Measurements from ENCODE around the gene ATP6V0A4. TPM values are rescaled to one million over a fixed set of nuclear protein-coding genes. Genes with fewer than 3 reads are reported as not detected.

ATP6V0A4 gene
- total RNA-seq, 2 donors from 2014 or later: not detected

DNA sequence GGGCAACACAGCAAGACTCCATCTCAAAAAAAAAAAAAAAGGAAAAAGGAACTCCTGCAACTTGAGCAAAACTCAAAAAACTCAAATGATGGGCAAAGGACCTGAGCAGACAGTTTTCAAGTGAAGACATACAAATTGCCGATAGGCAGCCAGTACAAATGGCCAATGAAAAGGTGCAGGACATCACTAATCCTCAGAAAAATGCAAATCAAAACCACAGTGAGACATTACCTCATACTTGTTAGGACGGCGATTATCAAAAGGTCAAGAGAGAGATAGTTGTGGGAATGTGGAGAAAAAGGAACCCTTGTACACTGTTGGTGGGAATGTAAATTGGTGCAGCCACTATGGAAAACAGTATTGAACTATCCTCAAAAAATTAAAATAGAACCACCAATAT is 113.7 kb downstream of the ATP6V0A4 start:
- H3K27ac ChIP-seq: no peak overlapping the region
- peaks cover 7% of the 10 kb centered on the region for H3K4me1 ChIP-seq
- DNase-seq (no peak), ATAC-seq (no peak)
- TF ChIP-seq POLR2A (IDR thresholded peaks at IDR 0.05): no peak
- TF ChIP-seq, protein P1, sequence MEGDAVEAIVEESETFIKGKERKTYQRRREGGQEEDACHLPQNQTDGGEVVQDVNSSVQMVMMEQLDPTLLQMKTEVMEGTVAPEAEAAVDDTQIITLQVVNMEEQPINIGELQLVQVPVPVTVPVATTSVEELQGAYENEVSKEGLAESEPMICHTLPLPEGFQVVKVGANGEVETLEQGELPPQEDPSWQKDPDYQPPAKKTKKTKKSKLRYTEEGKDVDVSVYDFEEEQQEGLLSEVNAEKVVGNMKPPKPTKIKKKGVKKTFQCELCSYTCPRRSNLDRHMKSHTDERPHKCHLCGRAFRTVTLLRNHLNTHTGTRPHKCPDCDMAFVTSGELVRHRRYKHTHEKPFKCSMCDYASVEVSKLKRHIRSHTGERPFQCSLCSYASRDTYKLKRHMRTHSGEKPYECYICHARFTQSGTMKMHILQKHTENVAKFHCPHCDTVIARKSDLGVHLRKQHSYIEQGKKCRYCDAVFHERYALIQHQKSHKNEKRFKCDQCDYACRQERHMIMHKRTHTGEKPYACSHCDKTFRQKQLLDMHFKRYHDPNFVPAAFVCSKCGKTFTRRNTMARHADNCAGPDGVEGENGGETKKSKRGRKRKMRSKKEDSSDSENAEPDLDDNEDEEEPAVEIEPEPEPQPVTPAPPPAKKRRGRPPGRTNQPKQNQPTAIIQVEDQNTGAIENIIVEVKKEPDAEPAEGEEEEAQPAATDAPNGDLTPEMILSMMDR (IDR thresholded peaks at IDR 0.05): no peak
- H3K36me3 ChIP-seq (replicated peaks in 1 of 2; ENCODE audit: insufficient read depth in 1 of 2, low read depth in 2 of 2): no peaks in the 10 kb centered on the region
- no peaks in the 10 kb centered on the region for H3K27me3 ChIP-seq
- H3K4me3 ChIP-seq: no peak overlapping the region
- intact Hi-C loops (cut with DNase I): no loop called here
- WGBS, 2 donors: 44 to 53% methylated on average over 3 of the region's 3 CpGs
- H3K9me3 ChIP-seq: no peaks in the 10 kb centered on the region

DNA sequence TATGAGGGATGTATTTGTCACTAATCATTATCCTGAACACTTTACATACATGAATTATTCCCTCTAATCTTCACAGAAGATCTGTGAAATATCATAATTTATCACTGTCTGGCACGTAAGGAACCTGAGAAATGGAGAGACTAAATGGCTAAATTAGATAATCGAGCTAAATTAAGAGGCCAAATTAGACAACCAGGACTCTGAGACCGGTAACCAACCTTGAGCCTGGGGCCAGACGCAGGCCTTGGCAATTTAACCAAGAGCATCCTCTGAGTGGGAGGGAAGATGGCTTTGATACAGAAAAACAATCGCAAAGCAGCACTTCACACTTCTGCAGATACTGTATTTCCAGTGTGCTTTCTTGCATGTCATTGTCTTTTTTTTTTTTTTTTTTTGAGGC is 118.2 kb downstream of the ATP6V0A4 start:
- DNase-seq (no peak), ATAC-seq (no peak)
- Histone ChIP-seq H3K9me3 (no peaks in the 10 kb centered on the region), H3K36me3 (replicated peaks in 1 of 2; ENCODE audit: insufficient read depth in 1 of 2, low read depth in 2 of 2) (no peaks in the 10 kb centered on the region), H3K27ac (no peak overlapping the region), H3K4me3 (no peak overlapping the region), H3K27me3 (no peaks in the 10 kb centered on the region), H3K4me1 (no peaks in the 10 kb centered on the region)
- 52 to 88% methylated on average over 5 of the region's 5 CpGs for WGBS, 2 donors
- TF ChIP-seq POLR2A (IDR thresholded peaks at IDR 0.05): no peak
- TF ChIP-seq, protein P1 (IDR thresholded peaks at IDR 0.05): no peak
- intact Hi-C loops (cut with DNase I): no loop called here

DNA sequence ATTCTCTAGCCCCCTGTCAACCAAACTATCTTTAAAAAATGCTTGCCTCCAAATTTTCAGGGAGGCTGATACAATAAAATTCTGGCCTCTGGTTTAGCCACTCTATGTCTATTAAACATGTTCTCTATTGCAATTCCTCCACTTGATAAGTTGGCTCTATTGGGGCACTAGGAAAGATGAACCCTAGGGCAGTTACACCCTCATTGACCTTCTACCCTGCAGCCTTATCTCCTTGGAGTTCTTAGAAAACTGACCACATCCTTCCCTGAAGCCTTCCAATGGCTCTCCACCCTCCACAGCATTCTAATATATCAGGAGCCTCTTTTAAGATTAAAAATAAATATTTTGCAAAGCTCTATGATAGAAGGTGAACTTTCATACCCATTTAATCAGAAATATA is 127.4 kb downstream of the ATP6V0A4 start:
- no peak for DNase-seq
- no peak overlapping the region for H3K27ac ChIP-seq
- no peaks in the 10 kb centered on the region for H3K36me3 ChIP-seq (replicated peaks in 1 of 2; ENCODE audit: insufficient read depth in 1 of 2, low read depth in 2 of 2)
- H3K4me1 ChIP-seq: no peaks in the 10 kb centered on the region
- no peaks in the 10 kb centered on the region for H3K27me3 ChIP-seq
- H3K4me3 ChIP-seq: no peak overlapping the region
- intact Hi-C loops (cut with DNase I): no loop called here
- H3K9me3 ChIP-seq: no peaks in the 10 kb centered on the region
- no peak for TF ChIP-seq POLR2A (IDR thresholded peaks at IDR 0.05)
- TF ChIP-seq, protein P1 (IDR thresholded peaks at IDR 0.05): no peak
- ATAC-seq: no peak

DNA sequence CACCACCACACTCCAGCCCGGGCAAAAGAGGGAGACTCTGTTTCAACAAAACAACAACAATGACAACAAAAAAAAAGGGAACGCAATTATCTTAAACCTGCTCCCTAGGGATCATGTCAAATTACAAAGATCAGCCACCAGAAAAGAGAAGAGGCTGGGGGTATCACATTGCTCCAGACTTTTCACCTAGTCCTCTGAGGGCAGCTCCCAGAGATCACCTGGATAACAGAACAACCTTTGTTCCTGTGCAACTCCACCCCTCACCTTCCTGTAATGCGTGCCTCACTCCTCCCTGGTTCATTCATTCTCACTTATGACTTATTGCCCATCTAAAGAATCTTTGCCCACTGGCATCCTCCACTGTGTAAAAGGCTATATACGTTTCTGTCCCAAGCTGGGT is 128.6 kb downstream of the ATP6V0A4 start:
- no peak overlapping the region for H3K27ac ChIP-seq
- 56 to 80% methylated on average over 3 to 4 of the region's 4 CpGs for WGBS, 2 donors
- H3K27me3 ChIP-seq: no peaks in the 10 kb centered on the region
- TF ChIP-seq, protein P1 (IDR thresholded peaks at IDR 0.05): no peak
- no peak for TF ChIP-seq POLR2A (IDR thresholded peaks at IDR 0.05)
- no peak for ATAC-seq
- no peak overlapping the region for H3K4me3 ChIP-seq
- intact Hi-C loops (cut with DNase I): no loop called here
- peaks cover 1% of the 10 kb centered on the region for H3K4me1 ChIP-seq
- no peaks in the 10 kb centered on the region for H3K9me3 ChIP-seq
- H3K36me3 ChIP-seq (replicated peaks in 1 of 2; ENCODE audit: insufficient read depth in 1 of 2, low read depth in 2 of 2): no peaks in the 10 kb centered on the region
- DNase-seq: no peak

DNA sequence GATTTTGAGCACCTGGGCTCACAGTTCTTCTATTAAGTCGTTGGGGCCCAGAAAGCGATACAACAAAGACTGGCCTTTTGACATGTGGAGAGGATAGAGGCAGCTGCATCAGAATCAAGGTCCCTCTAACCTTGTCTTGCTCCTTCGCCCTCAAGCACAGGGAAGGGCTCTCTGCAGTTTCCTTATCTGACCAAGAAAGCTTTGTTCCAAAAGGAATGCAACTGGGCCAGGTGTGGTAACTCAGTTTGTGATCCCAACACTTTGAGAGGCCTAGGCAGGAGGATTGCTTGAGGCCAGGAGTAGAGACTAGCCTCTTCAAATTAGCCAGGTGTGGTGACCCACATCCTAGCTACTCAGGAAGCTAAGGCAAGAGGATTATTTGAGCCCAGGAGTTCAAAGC is 129.1 kb downstream of the ATP6V0A4 start:
- Histone ChIP-seq H3K27ac (no peak overlapping the region), H3K9me3 (no peaks in the 10 kb centered on the region), H3K4me3 (no peak overlapping the region), H3K27me3 (no peaks in the 10 kb centered on the region), H3K36me3 (replicated peaks in 1 of 2; ENCODE audit: insufficient read depth in 1 of 2, low read depth in 2 of 2) (no peaks in the 10 kb centered on the region), H3K4me1 (peaks cover 3% of the 10 kb centered on the region)
- WGBS, 2 donors: 85 to 87% methylated on average over 3 of the region's 3 CpGs
- intact Hi-C loops (cut with DNase I): no loop called here
- ATAC-seq (no peak), DNase-seq (no peak)
- TF ChIP-seq, protein P1 (IDR thresholded peaks at IDR 0.05): no peak
- TF ChIP-seq POLR2A (IDR thresholded peaks at IDR 0.05): no peak
